NCI-H526 (cell line): ENCODE results near the gene NCAM2.
"Not testable (repeated sequence)": the region's sequence is repeated elsewhere in the genome, so short reads cannot be mapped to it uniquely, and the experiment has no call there.

Experiments
- DNase-seq, 2 experiments: peaks; one replicate each; lab custom pipeline; 2025; lab: John Stamatoyannopoulos, UW

The NCAM2 gene

GRCh38 chr21:21324297-21324696, 326.1 kb downstream of the NCAM2 start:
- DNase-seq: no peak

- no peak for DNase-seq
Measured at GRCh38 chr21:21332492-21332891, 334.3 kb downstream of the NCAM2 start.

- DNase-seq: no peak
Measured at GRCh38 chr21:21341041-21341440, 342.8 kb downstream of the NCAM2 start.

- DNase-seq: no peak
Measured at GRCh38 chr21:21345296-21345695, 347.1 kb downstream of the NCAM2 start.

- DNase-seq: no peak
Measured at GRCh38 chr21:21345872-21346271, 347.7 kb downstream of the NCAM2 start.

- no peak for DNase-seq
Measured at GRCh38 chr21:21366277-21366676, 368.1 kb downstream of the NCAM2 start.

GRCh38 chr21:21367583-21367982, 369.4 kb downstream of the NCAM2 start:
- DNase-seq: no peak

- no peak for DNase-seq
Measured at GRCh38 chr21:21373969-21374368, 375.8 kb downstream of the NCAM2 start.

GRCh38 chr21:21383126-21383525, 384.9 kb downstream of the NCAM2 start:
- no peak for DNase-seq

GRCh38 chr21:21384977-21385376, 386.8 kb downstream of the NCAM2 start:
- DNase-seq: no peak

GRCh38 chr21:21385404-21385803, 387.2 kb downstream of the NCAM2 start:
- DNase-seq: no peak

- DNase-seq: no peak
Measured at GRCh38 chr21:21387916-21388315, 389.7 kb downstream of the NCAM2 start.

GRCh38 chr21:21394064-21394463, 395.9 kb downstream of the NCAM2 start:
- no peak for DNase-seq

GRCh38 chr21:21396424-21396823, 398.2 kb downstream of the NCAM2 start:
- DNase-seq: no peak

- no peak for DNase-seq
Measured at GRCh38 chr21:21397464-21397863, 399.3 kb downstream of the NCAM2 start.

- DNase-seq: no peak
Measured at GRCh38 chr21:21401444-21401843, 403.2 kb downstream of the NCAM2 start.

- not testable (repeated sequence) for DNase-seq
Measured at GRCh38 chr21:21402187-21402586, 404.0 kb downstream of the NCAM2 start.

- not testable (repeated sequence) for DNase-seq
Measured at GRCh38 chr21:21404261-21404660, 406.1 kb downstream of the NCAM2 start.

- DNase-seq: no peak
Measured at GRCh38 chr21:21406921-21407320, 408.7 kb downstream of the NCAM2 start.

GRCh38 chr21:21412096-21412495, 413.9 kb downstream of the NCAM2 start:
- no peak for DNase-seq

GRCh38 chr21:21415741-21416140, 417.5 kb downstream of the NCAM2 start:
- DNase-seq: no peak

- DNase-seq: no peak
Measured at GRCh38 chr21:21434944-21435343, 436.7 kb downstream of the NCAM2 start.

- DNase-seq: no peak
Measured at GRCh38 chr21:21436012-21436534, 437.9 kb downstream of the NCAM2 start.

- no peak for DNase-seq
Measured at GRCh38 chr21:21439761-21440160, 441.6 kb downstream of the NCAM2 start.

GRCh38 chr21:21457077-21457476, 458.9 kb downstream of the NCAM2 start:
- DNase-seq: no peak
